Hindlimb muscle (tissue), 1 donor: ENCODE measurements around the gene ICA1L. TPM values are rescaled to one million over a fixed set of nuclear protein-coding genes. Genes with fewer than 3 reads are reported as not detected.

Experiments
- DNase-seq: peaks from one replicate; pipeline ENCODE4 v3.0.0-alpha.2; 2013
- polyA plus RNA-seq: library from polyadenylated mRNA; unstranded; fragments of 120-200 nt; gene quantifications from one replicate; pipeline ENCODE4 v1.2.1, GENCODE V29; 2013; ENCODE audit not compliant: insufficient read length

ICA1L gene
- polyA plus RNA-seq, 1 donor: 10.9 TPM

- DNase-seq: no peak
Measured at GRCh38 chr2:202782940-202783558, 88.5 kb downstream of the ICA1L start.

- no peak for DNase-seq
Measured at GRCh38 chr2:202780514-202781021, 91.0 kb downstream of the ICA1L start.

- DNase-seq: no peak
Measured at GRCh38 chr2:202778217-202778616, 93.3 kb downstream of the ICA1L start.

- DNase-seq: no peak
Measured at GRCh38 chr2:202774104-202774503, 97.5 kb downstream of the ICA1L start.

- DNase-seq: no peak
Measured at GRCh38 chr2:202773301-202773973, 98.1 kb downstream of the ICA1L start.

- DNase-seq: no peak
Measured at GRCh38 chr2:202771741-202772460, 99.7 kb downstream of the ICA1L start.

GRCh38 chr2:202771336-202771735, 100.2 kb downstream of the ICA1L start:
- DNase-seq: no peak

- DNase-seq: no peak
Measured at GRCh38 chr2:202769201-202769600, 102.4 kb downstream of the ICA1L start.

GRCh38 chr2:202768273-202768672, 103.3 kb downstream of the ICA1L start:
- DNase-seq: no peak

- DNase-seq: no peak
Measured at GRCh38 chr2:202765436-202765835, 106.1 kb downstream of the ICA1L start.

- DNase-seq: no peak
Measured at GRCh38 chr2:202764991-202765390, 106.6 kb downstream of the ICA1L start.

GRCh38 chr2:202763916-202764315, 107.7 kb downstream of the ICA1L start:
- DNase-seq: no peak

- DNase-seq: no peak
Measured at GRCh38 chr2:202762556-202762955, 109.0 kb downstream of the ICA1L start.

- DNase-seq: no peak
Measured at GRCh38 chr2:202760848-202761247, 110.7 kb downstream of the ICA1L start.

GRCh38 chr2:202758604-202759003, 113.0 kb downstream of the ICA1L start:
- DNase-seq: no peak

GRCh38 chr2:202758128-202758527, 113.4 kb downstream of the ICA1L start:
- DNase-seq: no peak

- DNase-seq: no peak
Measured at GRCh38 chr2:202757339-202757738, 114.2 kb downstream of the ICA1L start.

GRCh38 chr2:202756598-202756997, 115.0 kb downstream of the ICA1L start:
- no peak for DNase-seq

GRCh38 chr2:202754936-202755335, 116.6 kb downstream of the ICA1L start:
- DNase-seq: no peak

GRCh38 chr2:202752071-202752470, 119.5 kb downstream of the ICA1L start:
- no peak for DNase-seq

- DNase-seq: no peak
Measured at GRCh38 chr2:202750763-202751427, 120.7 kb downstream of the ICA1L start.

GRCh38 chr2:202749477-202749876, 122.1 kb downstream of the ICA1L start:
- no peak for DNase-seq

GRCh38 chr2:202743613-202744012, 128.0 kb downstream of the ICA1L start:
- DNase-seq: no peak
